Transverse colon (tissue), 4 donors: ENCODE data around the gene FBXL19. TPM values are rescaled to one million over a fixed set of nuclear protein-coding genes. Genes with fewer than 3 reads are reported as not detected.
A peak's percentile ranks its signal among the peaks of the same experiment; 100 is the strongest.

ENCODE experiments used
- DNase-seq: peaks from one replicate; pipeline ENCODE4 v3.0.0-alpha.2; 2019
- H3K27ac ChIP-seq, 4 donors: fragments of 200-600 bp; sonication (generic); 2 replicates each; pipeline ENCODE4 v1.5.1; 2016 to 2018; ENCODE audit warnings: inconsistent platforms in 4 of 4
- H3K27me3 ChIP-seq: fragments of 200-600 bp; sonication (generic); 2 replicates; pipeline ENCODE4 v1.5.1; 2017; ENCODE audit warnings: inconsistent platforms
- H3K36me3 ChIP-seq, 4 donors: fragments of 200-600 bp; sonication (generic); 2 replicates each; pipeline ENCODE4 v1.5.1; 2017 to 2019; ENCODE audit warnings: inconsistent platforms in 4 of 4
- H3K4me1 ChIP-seq, 4 donors: fragments of 200-600 bp; sonication (generic); 2 replicates each; pipeline ENCODE4 v1.5.1; 2017 to 2020; ENCODE audit warnings: inconsistent platforms in 4 of 4
- H3K4me3 ChIP-seq, 4 donors: fragments of 200-600 bp; sonication (generic); 1 replicate in 1 of 4; 2 replicates in 3 of 4; pipeline versions ENCODE4 v1.5.1 to v1.6.1; 2017 to 2019; ENCODE audit warnings: inconsistent platforms in 4 of 4
- H3K9me3 ChIP-seq, 2 donors: fragments of 200-600 bp; sonication (generic); 2 replicates each; pipeline ENCODE4 v1.5.1; 2017 to 2019; ENCODE audit warnings: inconsistent platforms in 2 of 2
- EP300 ChIP-seq: sonication (generic); formaldehyde crosslinking; IDR thresholded peaks from one replicate; pipeline ENCODE4 v1.6.1; 2017; ENCODE audit warnings: antibody characterized with exemption, low read depth
- POLR2A ChIP-seq: fragments of 450-650 bp; IDR thresholded peaks from one replicate; pipeline ENCODE4 v1.6.1; 2016; ENCODE audit warnings: antibody characterized with exemption, mild to moderate bottlenecking, moderate library complexity
- POLR2AphosphoS5 ChIP-seq, 3 donors: sonication (generic); formaldehyde crosslinking; IDR thresholded peaks; one replicate each; pipeline ENCODE4 v1.6.1; 2016; ENCODE audit warnings: antibody characterized with exemption in 3 of 3
- WGBS, 2 donors: methylation state at CpG; one replicate each; pipeline ENCODE4 v1.1.5; 2018; ENCODE audit warnings: low coverage in 1 of 2; 5-methylcytosine and 5-hydroxymethylcytosine counted together
- in situ Hi-C, 4 donors: fragments of 200-750 bp; cut with MboI; loops; one replicate each; pipeline versions ENCODE4 v1.15.0 to v1.15.1; 2017; ENCODE audit warnings: low sequenced_read_pairs in 3 of 4, low pct_ligation_motif_present in 1 of 4, low pct_unique_long_range_greater_than_20kb in 1 of 4
- intact Hi-C: fragments of 100-400 bp; cut with DNase I; formaldehyde crosslinking; loops from one replicate; pipeline ENCODE4 v1.15.1; 2023; ENCODE audit warnings: low total_unique reads
- total RNA-seq, 4 donors: library from RNA; depleted of rRNA; stranded (reverse); fragments of >200 nt; gene quantifications; one replicate each; pipeline ENCODE4 v1.1.0, GENCODE V29; 2016
- TF ChIP-seq, protein P1 (sequence below), 5 experiments: fragments of 200-600 bp in 3 of 5; fragments of 450-650 bp in 2 of 5; sonication (generic) in 3 of 5; IDR thresholded peaks; 1 replicate in 2 of 5; 2 replicates in 3 of 5; pipeline ENCODE4 v1.5.1; 2016 to 2017; ENCODE audit warnings: antibody characterized with exemption in 5 of 5, inconsistent platforms in 3 of 5, mild to moderate bottlenecking in 2 of 5, moderate library complexity in 1 of 5

FBXL19 gene
- total RNA-seq, 4 donors from 2014 or later: 19.3 to 45.3 (median 20.3) TPM

DNA sequence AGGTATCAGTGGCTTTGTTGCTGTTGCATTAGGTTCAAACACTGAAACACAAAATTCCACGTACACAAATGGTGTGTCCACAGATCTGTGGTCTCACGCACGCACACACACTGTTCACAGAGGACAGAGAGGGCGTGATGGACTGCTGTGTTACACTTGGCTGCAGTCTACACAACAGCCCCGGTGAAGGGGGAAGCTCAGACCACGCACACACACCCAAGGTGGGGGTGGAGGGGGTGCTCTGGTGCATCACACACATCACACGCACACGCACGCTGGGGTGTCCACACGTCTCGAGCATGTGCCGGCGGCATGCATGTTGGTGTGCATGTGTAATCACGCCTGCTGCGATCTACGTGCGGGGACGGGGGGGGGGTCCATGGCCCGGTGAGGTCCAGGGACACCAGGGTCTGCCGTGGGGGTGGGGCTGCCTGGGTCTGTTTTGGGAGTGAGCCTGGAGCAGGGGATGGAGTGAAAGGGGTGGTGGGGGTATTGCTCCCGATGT is 69.0 kb downstream of the FBXL19 start:
- H3K9me3 ChIP-seq: no peaks in the 10 kb centered on the region
- no peak overlapping the region for H3K27ac ChIP-seq
- no peaks in the 10 kb centered on the region for H3K36me3 ChIP-seq
- WGBS, 2 donors: 89% methylated on average over 21 of the region's 21 CpGs; no CpG with 5 or more reads in 1 of the 2 donors
- H3K4me3 ChIP-seq: no peak overlapping the region
- TF ChIP-seq, protein P1, sequence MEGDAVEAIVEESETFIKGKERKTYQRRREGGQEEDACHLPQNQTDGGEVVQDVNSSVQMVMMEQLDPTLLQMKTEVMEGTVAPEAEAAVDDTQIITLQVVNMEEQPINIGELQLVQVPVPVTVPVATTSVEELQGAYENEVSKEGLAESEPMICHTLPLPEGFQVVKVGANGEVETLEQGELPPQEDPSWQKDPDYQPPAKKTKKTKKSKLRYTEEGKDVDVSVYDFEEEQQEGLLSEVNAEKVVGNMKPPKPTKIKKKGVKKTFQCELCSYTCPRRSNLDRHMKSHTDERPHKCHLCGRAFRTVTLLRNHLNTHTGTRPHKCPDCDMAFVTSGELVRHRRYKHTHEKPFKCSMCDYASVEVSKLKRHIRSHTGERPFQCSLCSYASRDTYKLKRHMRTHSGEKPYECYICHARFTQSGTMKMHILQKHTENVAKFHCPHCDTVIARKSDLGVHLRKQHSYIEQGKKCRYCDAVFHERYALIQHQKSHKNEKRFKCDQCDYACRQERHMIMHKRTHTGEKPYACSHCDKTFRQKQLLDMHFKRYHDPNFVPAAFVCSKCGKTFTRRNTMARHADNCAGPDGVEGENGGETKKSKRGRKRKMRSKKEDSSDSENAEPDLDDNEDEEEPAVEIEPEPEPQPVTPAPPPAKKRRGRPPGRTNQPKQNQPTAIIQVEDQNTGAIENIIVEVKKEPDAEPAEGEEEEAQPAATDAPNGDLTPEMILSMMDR (IDR thresholded peaks at IDR 0.05): no peak
- TF ChIP-seq EP300: no peak
- intact Hi-C loops: no loop called here
- H3K4me1 ChIP-seq: peaks cover 1 to 13% (median 8%) of the 10 kb centered on the region in 4 donors
- no peaks in the 10 kb centered on the region for H3K27me3 ChIP-seq
- DNase-seq: no peak
- in situ Hi-C loops: loop anchor here (10.0 to 25.0 kb wide), 5 partner anchors 170 to 870 kb away; partner anchors contain the start of genes ZNF843 (in 3 of the 4), COX6A2 (in 2 of the 4), ZNF267 (in 2 of the 4) and ARMC5 (in 1 of the 4)

DNA sequence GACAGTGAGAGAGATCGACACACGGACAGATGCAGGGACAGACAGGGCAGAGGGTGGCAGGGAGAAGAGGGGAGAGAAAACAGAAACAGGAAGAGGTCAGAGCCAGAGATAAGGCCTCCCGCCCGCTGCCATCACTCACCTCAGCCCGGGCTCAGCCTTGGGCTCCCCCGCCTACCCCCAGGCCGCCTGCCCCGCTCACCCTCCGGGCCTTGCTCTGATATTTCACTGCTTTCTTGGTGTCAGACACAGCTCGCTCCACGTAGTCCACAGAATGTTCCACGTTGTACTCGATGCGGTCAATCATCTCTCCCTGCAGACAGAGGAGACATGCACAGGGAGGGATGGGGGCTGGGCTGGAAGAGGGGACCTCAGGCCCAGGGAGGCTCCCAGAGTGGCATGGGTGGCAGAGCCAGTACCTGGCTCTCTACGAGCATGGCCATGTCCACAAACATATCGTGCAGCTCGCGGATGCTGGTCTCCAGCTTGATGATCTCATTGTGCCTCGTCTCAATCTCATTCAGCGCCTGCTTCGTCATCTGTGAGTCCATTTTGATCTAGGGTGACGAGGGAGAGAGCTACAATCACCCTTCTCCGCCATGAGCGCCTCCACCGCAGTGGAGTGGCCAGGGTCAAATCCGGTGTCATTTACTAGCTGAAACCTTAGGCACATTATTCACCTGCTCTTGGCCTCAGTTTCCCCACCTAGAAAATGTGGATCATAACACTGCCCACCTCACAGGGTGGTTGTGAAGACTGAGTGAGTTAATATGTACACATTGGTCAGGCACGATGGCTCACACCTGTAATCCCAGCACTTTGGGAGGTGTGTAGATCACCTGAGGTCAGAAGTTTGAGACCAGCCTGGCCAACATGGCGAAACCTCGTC is 69.8 kb downstream of the FBXL19 start:
- in situ Hi-C loops (loop anchor here (10.0 to 25.0 kb wide), 5 partner anchors 169 to 869 kb away; partner anchors contain the start of genes ZNF843 (in 3 of the 4), COX6A2 (in 2 of the 4), ZNF267 (in 2 of the 4) and ARMC5 (in 1 of the 4)), intact Hi-C loops (no loop called here)
- Histone ChIP-seq H3K27ac (no peak overlapping the region), H3K27me3 (no peaks in the 10 kb centered on the region), H3K36me3 (no peaks in the 10 kb centered on the region), H3K4me3 (no peak overlapping the region), H3K4me1 (peaks cover 6 to 18% (median 13%) of the 10 kb centered on the region in 4 donors), H3K9me3 (no peaks in the 10 kb centered on the region)
- no peak for DNase-seq
- TF ChIP-seq POLR2AphosphoS5 (IDR thresholded peaks at IDR 0.05) (no peak), POLR2A (no peak), EP300 (no peak)
- TF ChIP-seq, protein P1 (IDR thresholded peaks at IDR 0.05): no peak
- 65 to 89% methylated on average over 5 to 29 of the region's 29 CpGs for WGBS, 2 donors

GRCh38 chr16:30995927-30996323 is 72.6 kb downstream of the FBXL19 start:
- H3K27ac ChIP-seq: peak overlapping the region; percentile 77 to 89 (median 81)
- no peak for DNase-seq
- H3K36me3 ChIP-seq: no peaks in the 10 kb centered on the region
- TF ChIP-seq, protein P1 (IDR thresholded peaks at IDR 0.05): no peak
- TF ChIP-seq POLR2A: no peak
- no peak for TF ChIP-seq EP300
- no peak for TF ChIP-seq POLR2AphosphoS5 (IDR thresholded peaks at IDR 0.05)
- no peaks in the 10 kb centered on the region for H3K9me3 ChIP-seq
- H3K4me1 ChIP-seq: peaks cover 6 to 18% (median 13%) of the 10 kb centered on the region in 4 donors
- H3K4me3 ChIP-seq: peak overlapping the region in 1 of 4 donors; percentile 46
- 66 to 83% methylated on average over 11 of the region's 11 CpGs for WGBS, 2 donors
- intact Hi-C loops: loop anchor here (1.0 kb wide), 1 partner anchor 45 kb away; no protein-coding TSS in a partner anchor
- H3K27me3 ChIP-seq: no peaks in the 10 kb centered on the region
- in situ Hi-C loops: loop anchor here (10.0 to 25.0 kb wide), 5 partner anchors 166 to 866 kb away; partner anchors contain the start of genes ZNF843 (in 3 of the 4), COX6A2 (in 2 of the 4), ZNF267 (in 2 of the 4) and ARMC5 (in 1 of the 4)
